ENCODE data around the gene KMO. TPM values are rescaled to one million over a fixed set of nuclear protein-coding genes. Genes with fewer than 3 reads are reported as not detected.

Gene KMO
- total RNA-seq, 1 experiment from 2014 or later, result not detected

GRCh38 chr1:241485145-241485544 is 47.0 kb upstream of the KMO start:
- DNase-seq (ENCODE audit: low spot score), result no peak
- H3K27ac Mint-ChIP-seq, result no peak overlapping the region
- no peak overlapping the region for H3K4me3 Mint-ChIP-seq
- POLR2A ChIA-PET, result interaction anchor here (0.6 kb wide), 1 partner anchor 551 kb away, joined by 5 read pairs; no protein-coding TSS in a partner anchor
- no peaks in the 10 kb centered on the region; the same call in 1 of the 2 replicates for H3K4me1 Mint-ChIP-seq
- H3K36me3 Mint-ChIP-seq, result no peaks in the 10 kb centered on the region
- CTCF ChIA-PET, result interaction anchor here (0.9 to 2.9 kb wide), 6 partner anchors 14 to 598 kb away, joined by 3 to 25 read pairs (median 4); no protein-coding TSS in a partner anchor
- ATAC-seq, result no peak
- H3K9me3 Mint-ChIP-seq, result peaks cover 17% of the 10 kb centered on the region
- TF ChIP-seq SMAD3 (CRISPR knock-in tag; IDR thresholded peaks at IDR 0.05; ENCODE audit: borderline replicate concordance) (no peak), CBFB (CRISPR knock-in tag; IDR thresholded peaks at IDR 0.05; ENCODE audit: low read depth) (no peak), RORB (CRISPR knock-in tag; IDR thresholded peaks at IDR 0.05) (no peak), KAT7 (CRISPR knock-in tag; IDR thresholded peaks at IDR 0.05; ENCODE audit: borderline replicate concordance) (no peak), ZNF396 (CRISPR knock-in tag; IDR thresholded peaks at IDR 0.05; ENCODE audit: borderline replicate concordance) (no peak), TP53 (CRISPR knock-in tag; IDR thresholded peaks at IDR 0.05) (no peak), CREM (CRISPR knock-in tag; IDR thresholded peaks at IDR 0.05) (no peak), MYBL2 (CRISPR knock-in tag; IDR thresholded peaks at IDR 0.05) (no peak), ZNF423 (CRISPR knock-in tag; IDR thresholded peaks at IDR 0.05) (no peak), TEAD1 (CRISPR knock-in tag; IDR thresholded peaks at IDR 0.05) (no peak), NR3C1 (CRISPR knock-in tag; conservative IDR thresholded peaks at IDR 0.05; ENCODE audit: low read depth) (no peak)
- TF ChIP-seq, protein P1, sequence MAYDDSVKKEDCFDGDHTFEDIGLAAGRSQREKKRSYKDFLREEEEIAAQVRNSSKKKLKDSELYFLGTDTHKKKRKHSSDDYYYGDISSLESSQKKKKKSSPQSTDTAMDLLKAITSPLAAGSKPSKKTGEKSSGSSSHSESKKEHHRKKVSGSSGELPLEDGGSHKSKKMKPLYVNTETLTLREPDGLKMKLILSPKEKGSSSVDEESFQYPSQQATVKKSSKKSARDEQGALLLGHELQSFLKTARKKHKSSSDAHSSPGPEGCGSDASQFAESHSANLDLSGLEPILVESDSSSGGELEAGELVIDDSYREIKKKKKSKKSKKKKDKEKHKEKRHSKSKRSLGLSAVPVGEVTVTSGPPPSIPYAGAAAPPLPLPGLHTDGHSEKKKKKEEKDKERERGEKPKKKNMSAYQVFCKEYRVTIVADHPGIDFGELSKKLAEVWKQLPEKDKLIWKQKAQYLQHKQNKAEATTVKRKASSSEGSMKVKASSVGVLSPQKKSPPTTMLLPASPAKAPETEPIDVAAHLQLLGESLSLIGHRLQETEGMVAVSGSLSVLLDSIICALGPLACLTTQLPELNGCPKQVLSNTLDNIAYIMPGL (CRISPR knock-in tag; IDR thresholded peaks at IDR 0.05), result no peak
- H3K27me3 Mint-ChIP-seq (ENCODE audit: low read depth), result no peaks in the 10 kb centered on the region; the same call in 1 of the 2 replicates

DNA sequence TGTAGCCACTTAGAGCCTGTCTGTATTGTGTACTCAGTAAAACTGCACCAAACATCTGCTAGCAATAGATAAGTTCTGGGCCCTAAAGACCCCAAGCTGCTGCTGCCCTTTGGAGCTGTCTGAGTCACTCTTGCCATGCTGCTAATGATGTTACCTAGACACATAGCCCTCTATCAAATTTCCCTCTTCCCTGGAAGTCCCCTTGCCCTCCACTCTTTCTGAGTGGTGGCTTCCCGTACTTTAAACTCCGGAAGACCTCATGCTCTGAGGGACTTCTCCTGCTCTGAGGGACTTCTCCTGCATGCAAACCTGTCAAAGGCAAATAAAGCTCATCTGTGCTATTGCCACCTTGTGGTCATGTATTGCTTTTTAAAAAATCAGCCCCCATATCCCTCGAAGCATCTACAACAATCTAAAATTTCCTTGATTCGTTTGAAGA is 46.6 kb upstream of the KMO start:
- ATAC-seq (peak; percentile 60), DNase-seq (ENCODE audit: low spot score) (no peak)
- no peak overlapping the region for H3K27ac Mint-ChIP-seq
- H3K4me1 Mint-ChIP-seq, result no peaks in the 10 kb centered on the region; the same call in 1 of the 2 replicates
- ChIA-PET CTCF (interaction anchor here (0.8 to 2.9 kb wide), 7 partner anchors 13 to 754 kb away, joined by 3 to 25 read pairs (median 4); no protein-coding TSS in a partner anchor), POLR2A (interaction anchor here (0.6 kb wide), 1 partner anchor 551 kb away, joined by 5 read pairs; no protein-coding TSS in a partner anchor)
- H3K4me3 Mint-ChIP-seq, result no peak overlapping the region
- H3K36me3 Mint-ChIP-seq, result no peaks in the 10 kb centered on the region
- TF ChIP-seq, protein P2, sequence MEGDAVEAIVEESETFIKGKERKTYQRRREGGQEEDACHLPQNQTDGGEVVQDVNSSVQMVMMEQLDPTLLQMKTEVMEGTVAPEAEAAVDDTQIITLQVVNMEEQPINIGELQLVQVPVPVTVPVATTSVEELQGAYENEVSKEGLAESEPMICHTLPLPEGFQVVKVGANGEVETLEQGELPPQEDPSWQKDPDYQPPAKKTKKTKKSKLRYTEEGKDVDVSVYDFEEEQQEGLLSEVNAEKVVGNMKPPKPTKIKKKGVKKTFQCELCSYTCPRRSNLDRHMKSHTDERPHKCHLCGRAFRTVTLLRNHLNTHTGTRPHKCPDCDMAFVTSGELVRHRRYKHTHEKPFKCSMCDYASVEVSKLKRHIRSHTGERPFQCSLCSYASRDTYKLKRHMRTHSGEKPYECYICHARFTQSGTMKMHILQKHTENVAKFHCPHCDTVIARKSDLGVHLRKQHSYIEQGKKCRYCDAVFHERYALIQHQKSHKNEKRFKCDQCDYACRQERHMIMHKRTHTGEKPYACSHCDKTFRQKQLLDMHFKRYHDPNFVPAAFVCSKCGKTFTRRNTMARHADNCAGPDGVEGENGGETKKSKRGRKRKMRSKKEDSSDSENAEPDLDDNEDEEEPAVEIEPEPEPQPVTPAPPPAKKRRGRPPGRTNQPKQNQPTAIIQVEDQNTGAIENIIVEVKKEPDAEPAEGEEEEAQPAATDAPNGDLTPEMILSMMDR (IDR thresholded peaks at IDR 0.05), result peak; percentile 47
- TF ChIP-seq, protein P3, sequence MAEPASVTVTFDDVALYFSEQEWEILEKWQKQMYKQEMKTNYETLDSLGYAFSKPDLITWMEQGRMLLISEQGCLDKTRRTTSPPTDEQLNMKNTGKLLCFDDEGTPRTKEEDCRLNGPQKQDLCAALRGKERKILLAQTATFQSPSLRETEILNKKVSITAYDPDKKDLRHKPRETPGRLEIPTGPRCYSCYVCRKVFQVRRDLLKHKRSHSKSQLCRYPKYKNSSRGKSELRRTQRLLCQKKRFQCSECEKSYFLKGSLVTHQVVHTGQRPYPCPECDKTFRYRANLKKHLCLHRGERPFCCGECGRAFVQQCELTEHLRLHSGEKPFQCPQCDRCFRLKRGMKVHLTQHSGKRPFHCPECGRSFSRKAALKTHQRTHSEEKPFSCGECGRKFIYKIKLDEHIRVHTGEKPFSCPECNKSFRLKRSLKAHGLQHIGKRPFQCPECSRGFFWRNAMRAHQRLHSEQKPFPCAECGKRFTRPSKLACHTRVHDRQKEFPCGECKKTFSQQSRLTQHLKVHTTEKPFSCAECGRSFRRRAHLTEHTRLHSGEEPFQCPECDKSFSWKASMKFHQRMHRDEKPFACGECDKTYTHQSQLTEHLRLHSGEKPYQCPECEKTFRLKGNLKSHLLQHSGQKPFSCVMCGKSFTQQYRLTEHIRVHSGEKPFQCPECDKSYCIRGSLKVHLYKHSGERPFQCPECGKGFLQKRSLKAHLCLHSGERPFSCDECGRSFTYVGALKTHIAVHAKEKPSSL (CRISPR knock-in tag; conservative IDR thresholded peaks at IDR 0.05), result peak; percentile 87
- TF ChIP-seq PRDM15 (CRISPR knock-in tag; IDR thresholded peaks at IDR 0.05) (no peak), ZNF121 (CRISPR knock-in tag; IDR thresholded peaks at IDR 0.05) (no peak)
- TF ChIP-seq, protein P4, sequence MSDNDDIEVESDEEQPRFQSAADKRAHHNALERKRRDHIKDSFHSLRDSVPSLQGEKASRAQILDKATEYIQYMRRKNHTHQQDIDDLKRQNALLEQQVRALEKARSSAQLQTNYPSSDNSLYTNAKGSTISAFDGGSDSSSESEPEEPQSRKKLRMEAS (CRISPR knock-in tag; IDR thresholded peaks at IDR 0.05), result 0 out of 2 replicates have a peak, but pooled peaks have one; percentile 24
- peaks cover 15% of the 10 kb centered on the region for H3K9me3 Mint-ChIP-seq
- no peaks in the 10 kb centered on the region; the same call in 1 of the 2 replicates for H3K27me3 Mint-ChIP-seq (ENCODE audit: low read depth)

Data from WTC11 (cell line).